ENCODE results near the gene KLF13.

DNA sequence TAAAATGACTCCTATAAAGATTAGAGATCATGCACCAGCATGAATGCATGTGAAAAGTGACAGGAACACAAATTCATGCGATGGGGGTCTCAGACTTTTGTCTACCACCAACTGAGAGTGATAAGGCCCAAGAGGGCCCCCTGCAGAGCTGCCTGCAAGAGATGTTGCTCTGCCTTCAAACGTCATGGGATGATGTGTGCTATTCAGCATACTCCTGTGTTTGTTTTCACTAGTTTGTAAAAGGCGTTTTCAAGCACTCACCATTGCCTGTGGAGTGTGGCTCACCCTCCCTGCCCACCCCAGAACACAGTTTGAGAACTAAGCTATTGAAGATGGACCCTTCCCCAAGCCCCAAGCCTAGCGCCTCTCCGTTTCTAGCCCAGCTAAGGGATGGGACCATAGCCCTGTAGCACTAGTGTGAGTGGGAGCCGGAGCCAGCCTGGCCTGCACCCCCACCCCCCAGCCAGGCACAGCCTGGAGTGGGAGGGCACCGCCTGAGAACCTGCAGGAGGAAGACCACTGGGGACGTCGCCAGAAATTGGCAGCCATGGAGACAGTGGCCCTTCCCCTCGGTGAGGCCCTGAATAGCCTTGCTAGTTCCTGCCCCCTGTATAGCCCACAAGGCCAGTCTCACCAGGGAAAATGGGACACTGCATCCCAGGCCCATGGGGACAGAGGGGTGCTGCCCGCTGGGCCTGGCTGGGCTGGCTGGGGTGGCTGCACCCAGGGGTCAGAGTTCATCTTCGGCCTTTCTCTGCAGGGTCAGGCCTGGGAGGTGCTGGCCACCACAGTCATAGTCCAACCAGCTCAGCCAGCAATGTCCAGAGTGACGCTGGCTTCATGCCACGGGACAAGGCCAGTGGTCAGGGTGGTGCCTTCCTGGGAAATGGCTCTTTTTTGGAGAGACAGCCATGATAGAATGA lies 22.6 kb upstream of the KLF13 start:
- no peak for TF ChIP-seq EZH2 (optimal IDR thresholded peaks at IDR 0.05; ENCODE audit: low read depth, low read length)
- TF ChIP-seq, protein P1, sequence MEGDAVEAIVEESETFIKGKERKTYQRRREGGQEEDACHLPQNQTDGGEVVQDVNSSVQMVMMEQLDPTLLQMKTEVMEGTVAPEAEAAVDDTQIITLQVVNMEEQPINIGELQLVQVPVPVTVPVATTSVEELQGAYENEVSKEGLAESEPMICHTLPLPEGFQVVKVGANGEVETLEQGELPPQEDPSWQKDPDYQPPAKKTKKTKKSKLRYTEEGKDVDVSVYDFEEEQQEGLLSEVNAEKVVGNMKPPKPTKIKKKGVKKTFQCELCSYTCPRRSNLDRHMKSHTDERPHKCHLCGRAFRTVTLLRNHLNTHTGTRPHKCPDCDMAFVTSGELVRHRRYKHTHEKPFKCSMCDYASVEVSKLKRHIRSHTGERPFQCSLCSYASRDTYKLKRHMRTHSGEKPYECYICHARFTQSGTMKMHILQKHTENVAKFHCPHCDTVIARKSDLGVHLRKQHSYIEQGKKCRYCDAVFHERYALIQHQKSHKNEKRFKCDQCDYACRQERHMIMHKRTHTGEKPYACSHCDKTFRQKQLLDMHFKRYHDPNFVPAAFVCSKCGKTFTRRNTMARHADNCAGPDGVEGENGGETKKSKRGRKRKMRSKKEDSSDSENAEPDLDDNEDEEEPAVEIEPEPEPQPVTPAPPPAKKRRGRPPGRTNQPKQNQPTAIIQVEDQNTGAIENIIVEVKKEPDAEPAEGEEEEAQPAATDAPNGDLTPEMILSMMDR (IDR thresholded peaks at IDR 0.05; ENCODE audit: low read length): no peak
